ENCODE data around the gene DEF6.
"Not testable (repeated sequence)": the region's sequence is repeated elsewhere in the genome, so short reads cannot be mapped to it uniquely, and the experiment has no call there.

Gene DEF6

GRCh38 chr6:35280903-35281302 is 16.7 kb upstream of the DEF6 start:
- peak; percentile 56 for DNase-seq

GRCh38 chr6:35282472-35282871 is 15.1 kb upstream of the DEF6 start:
- DNase-seq, result no peak

- DNase-seq, result no peak
Measured at GRCh38 chr6:35283361-35283760, 14.3 kb upstream of the DEF6 start.

GRCh38 chr6:35287671-35288396 is 9.8 kb upstream of the DEF6 start:
- peak; percentile 55 for DNase-seq

GRCh38 chr6:35288834-35289233 is 8.8 kb upstream of the DEF6 start:
- DNase-seq, result no peak

- no peak for DNase-seq
Measured at GRCh38 chr6:35291491-35291890, 6.1 kb upstream of the DEF6 start.

- DNase-seq, result no peak
Measured at GRCh38 chr6:35292494-35292893, 5.1 kb upstream of the DEF6 start.

GRCh38 chr6:35293681-35294080 is 3.9 kb upstream of the DEF6 start:
- DNase-seq, result no peak

GRCh38 chr6:35294308-35294945 is 3.2 kb upstream of the DEF6 start:
- DNase-seq, result peak; percentile 54

- DNase-seq, result no peak
Measured at GRCh38 chr6:35295036-35295435, 2.6 kb upstream of the DEF6 start.

- no peak for DNase-seq
Measured at GRCh38 chr6:35295521-35296315, 1.9 kb upstream of the DEF6 start.

GRCh38 chr6:35296931-35297600 is 552 bp upstream of the DEF6 start:
- DNase-seq, result no peak

GRCh38 chr6:35298625-35299140 is 1.1 kb downstream of the DEF6 start:
- no peak for DNase-seq

- DNase-seq, result no peak
Measured at GRCh38 chr6:35299674-35300073, 2.1 kb downstream of the DEF6 start.

GRCh38 chr6:35300848-35301247 is 3.2 kb downstream of the DEF6 start:
- DNase-seq, result no peak

GRCh38 chr6:35302604-35303241 is 5.1 kb downstream of the DEF6 start:
- DNase-seq, result no peak

- DNase-seq, result no peak
Measured at GRCh38 chr6:35304299-35304698, 6.7 kb downstream of the DEF6 start.

GRCh38 chr6:35305117-35305516 is 7.5 kb downstream of the DEF6 start:
- no peak for DNase-seq

- DNase-seq, result not testable (repeated sequence)
Measured at GRCh38 chr6:35307138-35307537, 9.5 kb downstream of the DEF6 start.

- DNase-seq, result not testable (repeated sequence)
Measured at GRCh38 chr6:35308543-35308942, 10.9 kb downstream of the DEF6 start.

- DNase-seq, result no peak
Measured at GRCh38 chr6:35309611-35310264, 12.1 kb downstream of the DEF6 start.

GRCh38 chr6:35310265-35310831 is 12.7 kb downstream of the DEF6 start:
- no peak for DNase-seq

Data from eye (tissue), 1 donor.